GM21423 (cell line): ENCODE results near the gene TUBGCP6.
"Not testable (repeated sequence)": the region's sequence is repeated elsewhere in the genome, so short reads cannot be mapped to it uniquely, and the experiment has no call there.

Experiments used
- ATAC-seq: cut with Tn5 transposase; IDR thresholded peaks from one replicate; pipeline ENCODE4 v1.9.1; 2021; ENCODE audit warnings: mild to moderate bottlenecking, moderate library complexity; ENCODE audit not compliant: unreplicated experiment

Gene TUBGCP6

GRCh38 chr22:50213263-50213662, 31.6 kb downstream of the TUBGCP6 start:
- no peak for ATAC-seq

GRCh38 chr22:50211147-50211546, 33.7 kb downstream of the TUBGCP6 start:
- no peak for ATAC-seq

GRCh38 chr22:50210378-50211139, 34.3 kb downstream of the TUBGCP6 start:
- ATAC-seq = no peak

GRCh38 chr22:50209893-50210292, 34.9 kb downstream of the TUBGCP6 start:
- no peak for ATAC-seq

GRCh38 chr22:50208939-50209892, 35.6 kb downstream of the TUBGCP6 start:
- ATAC-seq = no peak

- no peak for ATAC-seq
These were observed 36.3 kb downstream of the TUBGCP6 start for GRCh38 chr22:50208430-50208938.

GRCh38 chr22:50207383-50208140, 37.3 kb downstream of the TUBGCP6 start:
- no peak for ATAC-seq

- no peak for ATAC-seq
These were observed 38.2 kb downstream of the TUBGCP6 start for GRCh38 chr22:50206599-50206998.

- no peak for ATAC-seq
These were observed 38.8 kb downstream of the TUBGCP6 start for GRCh38 chr22:50205781-50206569.

- not testable (repeated sequence) for ATAC-seq
These were observed 39.8 kb downstream of the TUBGCP6 start for GRCh38 chr22:50204998-50205397.

GRCh38 chr22:50204571-50204970, 40.3 kb downstream of the TUBGCP6 start:
- no peak for ATAC-seq

- ATAC-seq = no peak
These were observed 41.5 kb downstream of the TUBGCP6 start for GRCh38 chr22:50203288-50203687.

- no peak for ATAC-seq
These were observed 42.6 kb downstream of the TUBGCP6 start for GRCh38 chr22:50202130-50202666.

GRCh38 chr22:50201191-50202129, 43.4 kb downstream of the TUBGCP6 start:
- ATAC-seq = no peak

- ATAC-seq = peak; percentile 69
These were observed 44.2 kb downstream of the TUBGCP6 start, which contains the start of gene SELENOO for GRCh38 chr22:50200461-50201190. Gene SELENOO, plus strand, starts transcription at chr22:50201011. Its CDS starts 26 bp downstream, at chr22:50201037.

- peak; percentile 6 for ATAC-seq
These were observed 44.9 kb downstream of the TUBGCP6 start for GRCh38 chr22:50199829-50200460.

GRCh38 chr22:50199251-50199721, 45.5 kb downstream of the TUBGCP6 start:
- ATAC-seq = no peak
